Esophagus muscularis mucosa (tissue), 4 donors: ENCODE measurements around the gene COPE. TPM values are rescaled to one million over a fixed set of nuclear protein-coding genes. Genes with fewer than 3 reads are reported as not detected.

Experiments
- DNase-seq: peaks from one replicate; pipeline ENCODE4 v3.0.0-alpha.2; 2017; ENCODE audit errors: extremely low spot score
- H3K27ac ChIP-seq, 4 donors: fragments of 200-600 bp; sonication (generic); replicated peaks in 1 of 4; 1 replicate in 3 of 4; 2 replicates in 1 of 4; pipeline ENCODE4 v1.5.1; 2016 to 2019; ENCODE audit warnings: mild to moderate bottlenecking in 1 of 4
- H3K27me3 ChIP-seq, 4 donors: fragments of 200-600 bp; sonication (generic); one replicate each; pipeline versions ENCODE4 v1.5.1 to v1.6.0; 2016 to 2019
- H3K36me3 ChIP-seq, 4 donors: fragments of 200-600 bp; sonication (generic); one replicate each; pipeline ENCODE4 v1.5.1; 2016 to 2019
- H3K4me1 ChIP-seq, 4 donors: fragments of 200-600 bp; sonication (generic); one replicate each; pipeline ENCODE4 v1.5.1; 2016 to 2019
- H3K4me3 ChIP-seq, 4 donors: fragments of 200-600 bp; sonication (generic); 1 replicate in 2 of 4; 2 replicates in 2 of 4; pipeline ENCODE4 v1.5.1; 2016 to 2019; ENCODE audit warnings: mild to moderate bottlenecking in 4 of 4, moderate library complexity in 1 of 4
- H3K9me3 ChIP-seq, 4 donors: fragments of 200-600 bp; sonication (generic); 1 replicate in 3 of 4; 2 replicates in 1 of 4; pipeline ENCODE4 v1.5.1; 2016 to 2019
- EP300 ChIP-seq: sonication (generic); formaldehyde crosslinking; IDR thresholded peaks from one replicate; pipeline ENCODE4 v1.6.1; 2017; ENCODE audit warnings: antibody characterized with exemption
- POLR2A ChIP-seq: fragments of 450-650 bp; IDR thresholded peaks from one replicate; pipeline ENCODE4 v1.6.1; 2017; ENCODE audit warnings: antibody characterized with exemption, moderate library complexity, mild to moderate bottlenecking, low read depth
- POLR2AphosphoS5 ChIP-seq, 2 donors: sonication (generic); formaldehyde crosslinking; IDR thresholded peaks; one replicate each; pipeline ENCODE4 v1.6.1; 2017; ENCODE audit warnings: antibody characterized with exemption in 2 of 2
- WGBS: methylation state at CpG from one replicate; pipeline ENCODE4 v1.1.5; 2018; 5-methylcytosine and 5-hydroxymethylcytosine counted together
- intact Hi-C: fragments of 100-400 bp; cut with DNase I; formaldehyde crosslinking; loops from one replicate; pipeline ENCODE4 v1.15.1; 2023
- total RNA-seq, 4 donors: library from RNA; depleted of rRNA; stranded (reverse); fragments of >200 nt; gene quantifications; one replicate each; pipeline versions ENCODE4 v1.1.0 to v1.2.1, GENCODE V29; 2016
- TF ChIP-seq, protein P1 (sequence below), 3 experiments: fragments of 200-600 bp in 2 of 3; fragments of 450-650 bp in 1 of 3; sonication (generic) in 2 of 3; IDR thresholded peaks; one replicate each; pipeline ENCODE4 v1.5.1; 2017 to 2019; ENCODE audit warnings: antibody characterized with exemption in 3 of 3, mild to moderate bottlenecking in 2 of 3, moderate library complexity in 1 of 3

The COPE gene
- total RNA-seq, 4 donors from 2014 or later: 173 to 231 (median 210) TPM

DNA sequence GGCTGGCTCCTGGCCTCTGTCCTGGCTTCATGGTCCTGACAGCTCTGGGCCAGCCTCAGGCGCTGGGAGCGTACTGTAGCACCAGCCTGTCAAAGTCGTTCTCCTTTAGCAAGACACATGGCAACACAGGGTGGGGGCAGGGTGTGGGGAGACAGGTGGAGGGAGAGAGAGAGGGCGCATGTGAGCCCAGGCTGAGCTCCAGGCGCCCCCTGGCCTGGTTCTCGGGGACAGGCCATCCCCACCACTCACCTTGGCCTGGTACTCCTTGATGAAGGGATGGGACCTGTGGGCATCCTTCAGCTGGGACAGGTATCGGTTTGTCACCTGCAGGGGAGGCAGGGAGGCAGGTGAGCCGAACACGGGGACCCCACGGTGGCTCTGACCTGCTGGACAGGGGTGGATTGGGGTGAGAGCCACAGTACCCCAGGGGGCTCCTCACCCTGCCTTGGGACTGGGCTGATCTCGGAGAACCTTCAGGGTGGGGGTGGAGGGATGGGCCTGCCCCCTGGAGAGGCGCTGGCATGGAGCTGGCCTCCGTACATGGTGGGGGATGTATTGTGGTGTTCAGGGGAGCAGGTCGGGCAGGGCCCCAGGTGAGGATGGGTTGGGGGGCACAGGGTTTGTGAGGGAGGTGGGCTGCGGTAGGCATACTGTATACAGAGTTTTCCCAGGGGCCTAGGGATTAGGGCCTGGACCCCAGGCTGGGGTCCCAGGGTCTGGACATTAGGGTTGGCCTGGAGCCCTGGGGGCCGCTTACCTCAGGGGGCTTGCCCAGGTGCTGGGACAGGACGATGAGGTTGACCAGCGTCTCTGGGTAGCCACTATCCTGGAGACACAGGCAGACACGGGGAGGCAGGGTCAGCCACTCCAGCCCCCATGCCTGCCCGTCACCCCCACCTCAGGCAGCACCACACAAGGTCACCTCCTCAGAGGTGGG lies 19.3 kb downstream of the COPE start:
- Histone ChIP-seq H3K27ac (no peak overlapping the region), H3K4me3 (no peak overlapping the region), H3K4me1 (peaks cover 11 to 20% (median 15%) of the 10 kb centered on the region in 4 donors), H3K36me3 (peaks cover 29 to 65% (median 53%) of the 10 kb centered on the region in 4 donors), H3K27me3 (peaks cover 0 to 24% (median 7%) of the 10 kb centered on the region in 4 donors), H3K9me3 (no peaks in the 10 kb centered on the region)
- intact Hi-C loops: no loop called here
- TF ChIP-seq EP300: no peak
- no peak for TF ChIP-seq POLR2AphosphoS5 (IDR thresholded peaks at IDR 0.05)
- no peak for TF ChIP-seq POLR2A
- TF ChIP-seq, protein P1, sequence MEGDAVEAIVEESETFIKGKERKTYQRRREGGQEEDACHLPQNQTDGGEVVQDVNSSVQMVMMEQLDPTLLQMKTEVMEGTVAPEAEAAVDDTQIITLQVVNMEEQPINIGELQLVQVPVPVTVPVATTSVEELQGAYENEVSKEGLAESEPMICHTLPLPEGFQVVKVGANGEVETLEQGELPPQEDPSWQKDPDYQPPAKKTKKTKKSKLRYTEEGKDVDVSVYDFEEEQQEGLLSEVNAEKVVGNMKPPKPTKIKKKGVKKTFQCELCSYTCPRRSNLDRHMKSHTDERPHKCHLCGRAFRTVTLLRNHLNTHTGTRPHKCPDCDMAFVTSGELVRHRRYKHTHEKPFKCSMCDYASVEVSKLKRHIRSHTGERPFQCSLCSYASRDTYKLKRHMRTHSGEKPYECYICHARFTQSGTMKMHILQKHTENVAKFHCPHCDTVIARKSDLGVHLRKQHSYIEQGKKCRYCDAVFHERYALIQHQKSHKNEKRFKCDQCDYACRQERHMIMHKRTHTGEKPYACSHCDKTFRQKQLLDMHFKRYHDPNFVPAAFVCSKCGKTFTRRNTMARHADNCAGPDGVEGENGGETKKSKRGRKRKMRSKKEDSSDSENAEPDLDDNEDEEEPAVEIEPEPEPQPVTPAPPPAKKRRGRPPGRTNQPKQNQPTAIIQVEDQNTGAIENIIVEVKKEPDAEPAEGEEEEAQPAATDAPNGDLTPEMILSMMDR (IDR thresholded peaks at IDR 0.05): no peak
- no peak for DNase-seq
- 88% methylated on average over 12 of the region's 20 CpGs for WGBS

GRCh38 chr19:18898607-18899408 lies 20.4 kb downstream of the COPE start:
- TF ChIP-seq, protein P1 (IDR thresholded peaks at IDR 0.05): no peak
- TF ChIP-seq POLR2AphosphoS5 (IDR thresholded peaks at IDR 0.05): no peak
- TF ChIP-seq POLR2A: no peak
- TF ChIP-seq EP300: no peak
- intact Hi-C loops: no loop called here
- Histone ChIP-seq H3K4me1 (peaks cover 22 to 31% (median 25%) of the 10 kb centered on the region in 4 donors), H3K36me3 (peaks cover 21 to 54% (median 44%) of the 10 kb centered on the region in 4 donors), H3K4me3 (no peak overlapping the region), H3K27me3 (peaks cover 0 to 35% (median 16%) of the 10 kb centered on the region in 4 donors), H3K9me3 (no peaks in the 10 kb centered on the region), H3K27ac (no peak overlapping the region)
- no peak for DNase-seq
- 90% methylated on average over 8 of the region's 18 CpGs for WGBS

DNA sequence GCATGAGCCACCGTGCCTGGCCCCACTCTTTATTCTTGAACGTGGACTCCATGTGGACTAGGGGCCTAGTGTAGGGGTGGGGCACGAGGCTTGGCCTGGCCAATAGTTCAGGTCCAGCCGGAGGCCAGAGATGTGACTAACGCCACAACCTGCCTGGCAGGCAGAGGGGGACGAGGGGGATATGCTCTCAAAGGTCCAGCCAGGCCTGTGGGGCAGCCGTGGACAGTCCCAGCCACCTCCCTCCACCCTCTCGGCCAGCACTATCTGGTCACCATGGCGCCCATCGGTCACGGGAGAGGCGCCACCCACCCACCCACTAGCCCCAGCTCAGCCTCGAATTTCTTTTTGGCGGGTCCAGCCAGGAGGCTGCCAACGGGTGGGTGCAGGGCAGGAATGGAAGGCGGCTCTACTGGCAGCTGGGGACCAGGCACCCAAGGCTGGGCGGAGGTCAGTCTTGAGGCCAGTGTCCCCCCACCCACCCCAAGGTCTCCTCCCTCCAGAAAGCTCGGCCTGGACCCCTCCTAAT lies 21.0 kb downstream of the COPE start:
- TF ChIP-seq POLR2AphosphoS5 (IDR thresholded peaks at IDR 0.05): no peak
- TF ChIP-seq, protein P1 (IDR thresholded peaks at IDR 0.05): no peak
- no peaks in the 10 kb centered on the region for H3K9me3 ChIP-seq
- H3K4me1 ChIP-seq: peaks cover 24 to 33% (median 27%) of the 10 kb centered on the region in 4 donors
- intact Hi-C loops: no loop called here
- no peak for DNase-seq
- H3K27ac ChIP-seq: no peak overlapping the region
- H3K27me3 ChIP-seq: peaks cover 0 to 41% (median 16%) of the 10 kb centered on the region in 4 donors
- 68% methylated on average over 6 of the region's 18 CpGs for WGBS
- H3K4me3 ChIP-seq: no peak overlapping the region
- peaks cover 16 to 48% (median 37%) of the 10 kb centered on the region in 4 donors for H3K36me3 ChIP-seq

GRCh38 chr19:18897094-18898029 lies 21.8 kb downstream of the COPE start:
- Histone ChIP-seq H3K27me3 (peaks cover 0 to 48% (median 16%) of the 10 kb centered on the region in 4 donors), H3K4me3 (no peak overlapping the region), H3K36me3 (peaks cover 16 to 42% (median 32%) of the 10 kb centered on the region in 4 donors), H3K4me1 (peaks cover 24 to 33% (median 27%) of the 10 kb centered on the region in 4 donors), H3K9me3 (no peaks in the 10 kb centered on the region), H3K27ac (no peak overlapping the region)
- intact Hi-C loops: no loop called here
- no peak for DNase-seq
- no peak for TF ChIP-seq POLR2A
- TF ChIP-seq, protein P1 (IDR thresholded peaks at IDR 0.05): no peak
- TF ChIP-seq EP300: no peak
- no peak for TF ChIP-seq POLR2AphosphoS5 (IDR thresholded peaks at IDR 0.05)
- 95% methylated on average over 23 of the region's 25 CpGs for WGBS
